Measurements from ENCODE around the gene NFIX. TPM values are rescaled to one million over a fixed set of nuclear protein-coding genes. Genes with fewer than 3 reads are reported as not detected.
"Not testable (repeated sequence)": the region's sequence is repeated elsewhere in the genome, so short reads cannot be mapped to it uniquely, and the experiment has no call there.

NFIX gene
- total and polyA plus RNA-seq, 2 donors (not counting 1 experiment from before 2014, with no cell fraction given), result 0.69 to 5.6 TPM

GRCh38 chr19:12956446-12957388, 38.6 kb upstream of the NFIX start, which contains the start of gene GADD45GIP1:
Gene GADD45GIP1 (minus strand): TSS chr19:12957223. CDS start chr19:12957212, 11 bp downstream.
- peak within 1 kb of the TSS; percentile 95 for H3K27ac Mint-ChIP-seq
- ATAC-seq (ENCODE audit: low read depth) (peak; percentile 98), DNase-seq (peak; percentile 86)
- peak within 1 kb of the TSS; percentile 60 to 83 (median 65) for H3K4me3 ChIP-seq (ENCODE audit: control extremely low read depth in 1 of 5, extremely low read depth in 1 of 5, insufficient read depth in 1 of 5, low read depth in 2 of 5, low read length in 4 of 5)
- intact Hi-C loops (cut with micrococcal nuclease), result loop anchor here (1.0 to 2.0 kb wide), 3 partner anchors 9 to 18 kb away; partner anchors contain the start of genes CALR and RAD23A
- no peaks in the 10 kb centered on the region for H3K9me3 Mint-ChIP-seq (ENCODE audit: insufficient read depth)
- no peaks in the 10 kb centered on the region for H3K9me3 ChIP-seq (ENCODE audit: control extremely low read depth in 1 of 3, control insufficient read depth in 2 of 3, insufficient read depth in 1 of 3, low read length in 2 of 3)
- POLR2A ChIA-PET, result interaction anchor here (0.6 kb wide), 1 partner anchor 65 kb away, joined by 3 read pairs; no protein-coding TSS in a partner anchor
- CTCF ChIA-PET, result interaction anchor here (1.1 to 2.5 kb wide), 2 partner anchors 9 to 11 kb away, joined by 3 to 20 read pairs; partner anchors contain the start of gene RAD23A
- H4K20me1 ChIP-seq (ENCODE audit: control insufficient read depth, insufficient read depth, low read length, poor library complexity, severe bottlenecking), result peaks cover 24% of the 10 kb centered on the region
- peak within 1 kb of the TSS; percentile 98 for H2AFZ ChIP-seq (ENCODE audit: insufficient read depth, low read depth, low read length, poor library complexity, severe bottlenecking)
- H3K4me1 Mint-ChIP-seq, result peaks cover 30% of the 10 kb centered on the region
- H3K4me3 Mint-ChIP-seq, result peak within 1 kb of the TSS; percentile 91
- 5% methylated on average over 78 of the region's 84 CpGs for WGBS (ENCODE audit: insufficient coverage)
- H3K9ac ChIP-seq (ENCODE audit: low read length), result peak within 1 kb of the TSS; percentile 74
- H3K4me1 ChIP-seq (ENCODE audit: control insufficient read depth in 2 of 2, insufficient read depth in 2 of 2, low read length in 2 of 2), result peaks cover 21 to 36% of the 10 kb centered on the region in 2 donors
- peak within 1 kb of the TSS; percentile 82 for H3K4me2 ChIP-seq (replicated peaks; ENCODE audit: low read depth, low read length, poor library complexity, severe bottlenecking)
- peak within 1 kb of the TSS; percentile 75 to 90 for H3K27ac ChIP-seq (ENCODE audit: low read length in 2 of 2)
- H3K79me2 ChIP-seq (ENCODE audit: control insufficient read depth, insufficient read depth, low read length), result peaks cover 4% of the 10 kb centered on the region
- H3K27me3 Mint-ChIP-seq, result peaks cover 2% of the 10 kb centered on the region
- H3K36me3 ChIP-seq (replicated peaks in 1 of 2; ENCODE audit: control extremely low read depth in 1 of 2, control insufficient read depth in 1 of 2, extremely low read depth in 1 of 2, insufficient read depth in 2 of 2, low read length in 1 of 2), result peaks cover 5 to 27% of the 10 kb centered on the region in 2 experiments
- H3K27me3 ChIP-seq (replicated peaks in 1 of 4; ENCODE audit: control extremely low read depth in 1 of 4, control insufficient read depth in 3 of 4, insufficient read depth in 4 of 4, low read length in 3 of 4), result no peaks in the 10 kb centered on the region
- TF ChIP-seq EZH2 (IDR thresholded peaks at IDR 0.05; ENCODE audit: borderline replicate concordance, insufficient read depth, low read depth, low read length, poor library complexity, severe bottlenecking), result no peak
- no peak for TF ChIP-seq CTCF (IDR thresholded peaks at IDR 0.05)

- intact Hi-C loops (cut with micrococcal nuclease), result loop anchor here (1.0 to 2.0 kb wide), 3 partner anchors 8 to 19 kb away; partner anchors contain the start of genes CALR and RAD23A
- Histone ChIP-seq H3K36me3 (replicated peaks in 1 of 2; ENCODE audit: control extremely low read depth in 1 of 2, control insufficient read depth in 1 of 2, extremely low read depth in 1 of 2, insufficient read depth in 2 of 2, low read length in 1 of 2) (peaks cover 5 to 19% of the 10 kb centered on the region in 2 experiments), H4K20me1 (ENCODE audit: control insufficient read depth, insufficient read depth, low read length, poor library complexity, severe bottlenecking) (peaks cover 19% of the 10 kb centered on the region), H3K27ac (ENCODE audit: low read length in 2 of 2) (peak overlapping the region; percentile 75 to 90), H3K4me2 (replicated peaks; ENCODE audit: low read depth, low read length, poor library complexity, severe bottlenecking) (peak overlapping the region; percentile 82), H3K4me3 (ENCODE audit: control extremely low read depth in 1 of 5, extremely low read depth in 1 of 5, insufficient read depth in 1 of 5, low read depth in 2 of 5, low read length in 4 of 5) (peak overlapping the region; percentile 60 to 83 (median 65)), H3K4me1 (ENCODE audit: control insufficient read depth in 2 of 2, insufficient read depth in 2 of 2, low read length in 2 of 2) (peaks cover 21 to 36% of the 10 kb centered on the region in 2 donors), H3K9ac (ENCODE audit: low read length) (peak overlapping the region; percentile 74), H2AFZ (ENCODE audit: insufficient read depth, low read depth, low read length, poor library complexity, severe bottlenecking) (peak overlapping the region; percentile 98)
- ChIA-PET CTCF (interaction anchor here (1.1 to 2.5 kb wide), 2 partner anchors 8 to 11 kb away, joined by 3 to 20 read pairs; partner anchors contain the start of gene RAD23A), POLR2A (interaction anchor here (0.6 to 0.7 kb wide), 2 partner anchors 66 to 307 kb away, joined by 3 to 14 read pairs; no protein-coding TSS in a partner anchor)
- H3K9me3 Mint-ChIP-seq (ENCODE audit: insufficient read depth); DNase-seq; H3K27me3 ChIP-seq (replicated peaks in 1 of 4; ENCODE audit: control extremely low read depth in 1 of 4, control insufficient read depth in 3 of 4, insufficient read depth in 4 of 4, low read length in 3 of 4); H3K9me3 ChIP-seq (ENCODE audit: control extremely low read depth in 1 of 3, control insufficient read depth in 2 of 3, insufficient read depth in 1 of 3, low read length in 2 of 3); H3K27me3 Mint-ChIP-seq; H3K79me2 ChIP-seq (ENCODE audit: control insufficient read depth, insufficient read depth, low read length): not testable (repeated sequence)
- 44% methylated on average over 8 of the region's 31 CpGs for WGBS (ENCODE audit: insufficient coverage)
- H3K4me3 Mint-ChIP-seq, result peak overlapping the region; percentile 91
- peak overlapping the region; percentile 95 for H3K27ac Mint-ChIP-seq
- peaks cover 30% of the 10 kb centered on the region for H3K4me1 Mint-ChIP-seq
- ATAC-seq (ENCODE audit: low read depth), result peak; percentile 35
Measured at GRCh38 chr19:12957389-12957952, 37.8 kb upstream of the NFIX start.
